ENCODE measurements around the gene KANSL1L. TPM values are rescaled to one million over a fixed set of nuclear protein-coding genes. Genes with fewer than 3 reads are reported as not detected.
"Not testable (repeated sequence)": the region's sequence is repeated elsewhere in the genome, so short reads cannot be mapped to it uniquely, and the experiment has no call there.

Gene KANSL1L
- total RNA-seq, 1 donor from 2014 or later = 39.6 TPM

DNA sequence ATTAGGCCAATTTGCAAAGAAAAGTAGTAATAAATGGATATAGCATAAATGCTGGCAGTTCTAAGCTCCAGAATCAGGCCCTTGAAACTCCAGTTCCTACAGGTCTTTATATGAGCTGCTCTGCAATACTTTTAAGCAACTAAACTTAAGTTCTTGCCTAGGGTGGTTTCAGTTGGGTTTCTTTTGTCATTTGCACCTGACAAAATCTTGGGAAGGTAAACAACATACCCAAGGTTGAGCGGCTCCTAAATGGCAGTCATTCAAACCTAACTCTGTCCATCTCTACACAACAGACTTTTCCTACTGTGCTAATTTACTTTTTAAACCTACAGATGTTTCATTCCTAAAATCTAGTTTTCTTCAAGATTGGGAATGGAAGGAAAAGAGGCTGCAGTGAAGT lies 9.3 kb upstream of the KANSL1L start:
- no peak overlapping the region for H3K27ac ChIP-seq
- no peak for DNase-seq (ENCODE audit: low spot score in 2 of 2)
- H3K36me3 ChIP-seq = peaks cover 8 to 23% of the 10 kb centered on the region in 2 donors
- no peak overlapping the region for H3K4me3 ChIP-seq
- intact Hi-C loops (cut with DNase I) = no loop called here
- no peaks in the 10 kb centered on the region for H3K27me3 ChIP-seq
- peaks cover 4 to 17% of the 10 kb centered on the region in 2 donors for H3K9me3 ChIP-seq
- no peak for TF ChIP-seq CTCF (IDR thresholded peaks at IDR 0.05)
- peaks cover 0 to 3% of the 10 kb centered on the region in 2 donors for H3K4me1 ChIP-seq

- Histone ChIP-seq H3K4me3 (no peak overlapping the region), H3K27ac (no peak overlapping the region), H3K9me3 (peaks cover 4 to 8% of the 10 kb centered on the region in 2 donors), H3K4me1 (peaks cover 0 to 3% of the 10 kb centered on the region in 2 donors), H3K27me3 (no peaks in the 10 kb centered on the region), H3K36me3 (peaks cover 8 to 15% of the 10 kb centered on the region in 2 donors)
- intact Hi-C loops (cut with DNase I) = loop anchor here (10.0 kb wide), 1 partner anchor 655 kb away; no protein-coding TSS in a partner anchor
- no peak for DNase-seq (ENCODE audit: low spot score in 2 of 2)
- no peak for TF ChIP-seq CTCF (IDR thresholded peaks at IDR 0.05)
Measured at GRCh38 chr2:210179351-210179990, 8.3 kb upstream of the KANSL1L start.

GRCh38 chr2:210177769-210178168 lies 6.6 kb upstream of the KANSL1L start:
- no peak for DNase-seq (ENCODE audit: low spot score in 2 of 2)
- no peak for TF ChIP-seq CTCF (IDR thresholded peaks at IDR 0.05)
- intact Hi-C loops (cut with DNase I) = loop anchor here (10.0 kb wide), 1 partner anchor 653 kb away; no protein-coding TSS in a partner anchor
- H3K9me3 ChIP-seq = no peaks in the 10 kb centered on the region
- H3K36me3 ChIP-seq = peaks cover 5 to 15% of the 10 kb centered on the region in 2 donors
- peaks cover under 1 to 3% of the 10 kb centered on the region in 2 donors for H3K4me1 ChIP-seq
- no peaks in the 10 kb centered on the region for H3K27me3 ChIP-seq
- H3K27ac ChIP-seq = no peak overlapping the region
- no peak overlapping the region for H3K4me3 ChIP-seq

- not testable (repeated sequence) for H3K27me3 ChIP-seq; DNase-seq (ENCODE audit: low spot score in 2 of 2); H3K27ac ChIP-seq; H3K4me1 ChIP-seq; H3K9me3 ChIP-seq; H3K4me3 ChIP-seq
- intact Hi-C loops (cut with DNase I) = loop anchor here (10.0 kb wide), 1 partner anchor 652 kb away; no protein-coding TSS in a partner anchor
- H3K36me3 ChIP-seq = peaks cover 4 to 11% of the 10 kb centered on the region in 2 donors
Measured at GRCh38 chr2:210177115-210177514, 5.9 kb upstream of the KANSL1L start.

- Histone ChIP-seq H3K9me3 (no peaks in the 10 kb centered on the region), H3K27me3 (no peaks in the 10 kb centered on the region), H3K27ac (no peak overlapping the region), H3K4me3 (no peak overlapping the region), H3K4me1 (peaks cover 2 to 4% of the 10 kb centered on the region in 2 donors), H3K36me3 (peaks cover 0 to 5% of the 10 kb centered on the region in 2 donors)
- DNase-seq (ENCODE audit: low spot score in 2 of 2) = no peak
- intact Hi-C loops (cut with DNase I) = loop anchor here (5.0 to 10.0 kb wide), 2 partner anchors 649 to 752 kb away; partner anchors contain the start of gene MAP2
- TF ChIP-seq CTCF (IDR thresholded peaks at IDR 0.05) = no peak
Measured at GRCh38 chr2:210174086-210174485, 2.9 kb upstream of the KANSL1L start.

DNA sequence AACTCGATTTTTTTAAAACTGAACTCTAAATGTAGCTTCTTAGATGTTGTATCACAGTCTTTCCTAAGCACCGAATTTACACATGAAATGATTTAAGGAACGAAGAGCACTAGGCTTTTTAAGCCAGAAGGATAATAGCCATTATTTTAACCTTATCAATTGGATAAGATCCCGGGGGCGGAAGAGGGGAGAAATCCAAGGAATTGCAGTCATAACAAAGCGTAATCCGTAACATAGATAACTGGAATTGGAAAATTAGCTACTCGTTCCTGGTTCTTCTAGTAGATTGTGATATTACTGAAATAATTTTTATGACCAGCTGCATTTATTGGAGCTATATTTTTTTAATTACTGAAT lies 988 bp upstream of the KANSL1L start:
- peak overlapping the region; percentile 98 to 100 for H3K27ac ChIP-seq
- DNase-seq (ENCODE audit: low spot score in 2 of 2) = no peak
- TF ChIP-seq CTCF (IDR thresholded peaks at IDR 0.05) = no peak
- H3K27me3 ChIP-seq = no peaks in the 10 kb centered on the region
- H3K4me3 ChIP-seq = peak overlapping the region; percentile 79 to 99
- H3K9me3 ChIP-seq = no peaks in the 10 kb centered on the region
- no peaks in the 10 kb centered on the region for H3K36me3 ChIP-seq
- H3K4me1 ChIP-seq = peaks cover 4 to 14% of the 10 kb centered on the region in 2 donors
- intact Hi-C loops (cut with DNase I) = loop anchor here (5.0 to 10.0 kb wide), 2 partner anchors 647 to 750 kb away; partner anchors contain the start of gene MAP2
